NK-92 (cell line): ENCODE data around the gene FAM227A.

Source experiments
- DNase-seq: peaks from one replicate; lab custom pipeline; 2025; ENCODE audit not compliant: unreplicated experiment; lab: John Stamatoyannopoulos, UW

The FAM227A gene

DNA sequence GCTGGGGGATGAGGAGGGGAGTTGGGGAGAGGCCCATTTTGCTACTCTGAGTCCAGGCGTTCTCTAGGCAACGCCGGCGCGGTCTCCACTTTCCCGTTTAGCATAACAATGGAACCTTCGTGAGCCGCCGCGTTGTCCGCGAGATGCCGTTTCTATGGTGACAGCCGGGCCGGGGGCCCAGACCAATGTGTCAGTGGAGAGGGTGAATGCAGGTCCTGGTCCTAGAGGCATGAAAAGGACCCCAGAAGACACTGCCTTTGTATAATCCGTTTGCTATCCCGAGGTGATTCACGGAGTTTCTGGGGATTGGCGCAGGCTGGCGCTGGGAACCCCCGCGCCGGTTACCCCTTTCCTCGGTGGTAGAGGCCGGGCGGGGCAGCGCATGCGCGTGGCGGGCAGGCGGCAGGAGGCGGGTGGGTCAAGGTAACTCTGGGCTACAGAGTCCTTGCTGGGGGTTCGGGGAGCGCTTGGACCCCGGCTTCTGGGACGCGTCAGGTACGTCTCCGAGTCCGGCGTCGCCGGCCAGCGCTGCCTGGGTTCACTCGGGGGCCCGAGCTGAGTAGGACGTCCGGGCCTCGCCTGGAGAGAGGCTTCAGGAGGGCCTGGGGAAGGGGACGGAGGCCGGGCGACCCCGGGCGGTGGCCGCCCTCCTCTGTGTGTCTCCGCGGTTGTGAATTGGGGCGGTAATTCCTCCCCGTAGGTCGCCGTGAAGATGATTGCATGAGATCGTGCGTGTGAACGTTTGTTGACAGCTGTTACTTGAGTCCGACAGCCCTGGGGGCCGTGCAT, at the start of gene FAM227A, which contains the start of gene CBY1:
Gene FAM227A, minus strand, starts transcription at position 137 of the 789 bp plus-strand sequence. CDS start 6,224 bp downstream, outside the sequence.
Gene CBY1, plus strand, starts transcription at position 383 of the 789 bp plus-strand sequence. CDS start 11,417 bp downstream, outside the sequence.
- DNase-seq: no peak

DNA sequence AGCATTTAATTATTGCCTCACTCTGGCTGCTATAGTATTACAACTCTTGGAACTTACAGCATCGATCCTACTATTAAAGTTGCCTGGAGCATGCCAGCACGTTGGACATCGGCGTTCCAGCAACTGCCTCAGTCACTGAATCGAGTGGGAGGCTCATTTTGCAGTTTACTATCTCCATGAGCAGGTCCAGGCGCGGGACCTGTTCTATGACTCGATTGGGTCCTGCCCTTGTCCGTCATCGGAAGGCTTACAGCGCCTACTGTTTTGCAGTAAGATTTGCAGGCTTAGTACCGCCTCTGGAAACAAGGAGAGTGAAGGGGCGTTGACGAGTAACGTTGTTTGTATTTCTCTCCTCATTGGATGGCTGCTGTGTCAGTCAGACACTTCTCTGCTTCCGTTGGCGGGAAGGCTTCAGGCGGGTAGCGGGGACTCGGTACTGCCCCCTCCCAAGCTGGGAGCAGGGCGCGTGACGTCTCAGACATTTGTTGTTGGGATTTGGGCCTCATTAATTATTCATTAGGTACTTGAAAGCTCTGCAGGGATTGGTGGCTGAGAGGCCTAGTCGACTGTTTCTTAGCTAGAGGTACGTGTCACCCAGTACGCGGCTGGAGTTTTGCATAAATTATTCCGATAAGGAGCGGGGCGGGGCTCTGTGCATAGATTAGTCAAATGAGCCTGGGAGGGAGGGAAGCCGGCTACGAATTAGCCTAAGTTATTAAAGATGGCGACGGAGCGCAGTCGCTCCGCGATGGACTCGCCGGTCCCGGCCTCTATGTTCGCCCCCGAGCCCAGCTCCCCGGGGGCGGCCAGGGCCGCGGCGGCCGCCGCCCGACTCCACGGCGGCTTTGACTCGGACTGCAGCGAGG, 49.3 kb upstream of the FAM227A start, which contains the start of gene GTPBP1:
Gene GTPBP1, plus strand, starts transcription at position 710 of the 866 bp plus-strand sequence. Its CDS starts 12 bp downstream, at position 722.
- peak; percentile 89 for DNase-seq

DNA sequence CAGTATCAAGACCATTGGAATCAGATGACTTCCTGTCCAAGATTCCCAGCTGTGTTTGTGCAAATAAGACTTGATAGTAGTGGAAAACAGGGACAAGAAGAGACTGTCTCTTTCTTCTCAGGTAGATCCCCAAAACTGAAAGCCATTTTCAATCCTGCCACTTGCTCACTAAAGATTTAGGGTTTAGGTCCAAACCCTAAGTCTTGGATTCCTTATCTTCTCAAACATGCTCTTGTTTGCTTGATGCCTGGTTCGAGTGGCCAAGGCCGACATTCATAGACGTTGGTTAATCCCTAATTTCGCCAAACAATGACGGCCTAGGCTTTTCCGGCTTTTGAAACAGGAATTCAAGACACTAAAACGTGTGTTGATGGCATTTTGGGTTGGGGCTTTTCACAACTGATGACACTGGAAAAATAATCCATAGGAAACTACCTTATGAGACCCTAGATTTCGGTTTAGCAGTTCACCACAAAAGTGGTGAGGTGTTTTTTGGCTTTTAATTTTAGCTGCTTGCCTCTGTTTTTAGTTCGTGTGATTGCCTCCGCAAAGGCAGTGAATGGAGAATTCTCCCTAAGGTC, 48.6 kb upstream of the FAM227A start:
- no peak for DNase-seq

DNA sequence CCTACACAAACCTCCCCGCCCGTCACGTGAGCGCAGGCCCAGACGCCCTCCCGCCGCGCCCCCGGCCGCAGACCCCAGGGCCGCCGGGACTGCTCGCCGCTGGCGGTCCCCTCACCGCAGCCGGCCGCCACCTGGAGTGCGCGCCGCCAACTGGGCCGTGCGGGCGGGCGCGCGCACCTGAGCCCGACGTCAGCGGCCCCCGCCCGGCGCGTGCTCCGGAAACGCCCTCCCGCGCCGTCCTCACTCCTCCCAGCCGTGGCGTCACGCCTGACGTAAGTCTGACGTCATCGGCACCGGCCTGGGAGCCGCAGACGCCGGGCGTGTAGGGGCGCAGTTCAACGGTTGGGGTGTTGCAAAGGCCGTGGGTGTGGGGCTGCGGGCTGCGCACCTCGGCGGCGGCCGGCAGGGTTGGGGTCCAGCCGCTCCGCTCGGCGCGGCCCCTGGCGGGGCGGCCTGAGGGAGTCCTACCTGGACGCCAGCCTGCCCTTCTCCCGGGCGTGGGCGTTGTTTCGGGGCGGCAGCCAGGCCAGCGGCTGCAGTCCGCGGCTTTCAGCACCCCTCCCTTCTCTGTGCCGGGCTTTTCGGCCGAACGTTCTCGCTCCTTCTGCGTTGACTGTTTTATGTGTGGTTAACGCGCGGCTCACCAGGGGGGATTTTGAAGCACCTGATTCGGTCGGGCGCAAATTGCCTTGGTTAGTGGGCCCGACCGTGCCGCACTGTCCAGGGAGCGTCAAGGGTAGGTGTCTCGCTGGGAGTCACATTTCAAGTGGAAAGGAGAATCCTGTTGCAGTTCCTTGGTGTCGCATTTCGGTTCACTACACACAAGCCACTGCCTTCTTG, 44.8 kb upstream of the FAM227A start, which contains the start of gene JOSD1:
Gene JOSD1, minus strand, starts transcription at position 155 of the 840 bp plus-strand sequence. CDS start 956 bp downstream, outside the sequence.
- DNase-seq: peak; percentile 76

DNA sequence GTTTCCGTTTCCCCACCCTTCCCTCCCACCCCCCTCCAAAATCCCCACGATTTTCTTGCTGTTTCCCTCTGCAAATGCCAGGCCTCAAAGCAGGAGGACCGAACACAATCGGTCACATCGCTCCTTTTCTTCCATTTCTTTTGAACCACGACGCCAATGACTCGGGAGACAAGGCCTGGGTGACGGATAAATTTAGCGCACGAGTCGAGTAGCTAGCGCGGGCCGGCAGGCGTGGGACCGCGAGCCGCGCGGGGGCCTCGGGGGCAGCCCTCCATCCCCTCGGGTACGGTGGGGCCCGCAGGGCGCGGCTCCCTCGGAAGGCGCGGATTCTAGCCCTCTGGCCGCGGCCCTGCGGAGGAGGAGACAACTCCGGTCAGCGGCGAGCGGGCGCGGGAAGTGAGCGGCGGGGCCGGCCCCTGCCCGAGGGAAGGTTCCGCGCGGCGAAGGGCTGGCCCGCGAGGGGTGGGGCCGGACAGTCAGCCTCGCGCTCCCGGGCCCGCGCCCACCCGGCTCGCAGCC, 44.1 kb upstream of the FAM227A start:
- no peak for DNase-seq

DNA sequence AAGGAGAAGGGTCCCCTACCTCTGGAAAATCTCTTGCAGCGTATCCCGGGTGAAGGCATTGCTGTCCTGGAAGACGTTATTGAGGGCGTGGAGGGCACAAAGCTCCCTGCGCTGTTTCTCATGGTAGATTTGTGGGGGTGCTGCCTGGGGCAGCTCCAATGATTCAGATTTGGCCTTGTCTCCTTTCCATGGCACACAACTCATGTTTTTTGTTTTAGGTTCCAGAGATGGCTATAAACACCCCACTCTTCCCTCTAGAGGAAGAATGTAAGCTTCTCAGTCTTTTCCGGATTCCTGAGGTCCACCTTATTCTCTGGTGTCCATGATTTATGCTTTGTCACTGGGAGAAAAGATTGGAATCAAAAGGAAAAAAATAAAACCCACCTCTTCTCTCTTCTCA, 43.6 kb upstream of the FAM227A start:
- DNase-seq: no peak

DNA sequence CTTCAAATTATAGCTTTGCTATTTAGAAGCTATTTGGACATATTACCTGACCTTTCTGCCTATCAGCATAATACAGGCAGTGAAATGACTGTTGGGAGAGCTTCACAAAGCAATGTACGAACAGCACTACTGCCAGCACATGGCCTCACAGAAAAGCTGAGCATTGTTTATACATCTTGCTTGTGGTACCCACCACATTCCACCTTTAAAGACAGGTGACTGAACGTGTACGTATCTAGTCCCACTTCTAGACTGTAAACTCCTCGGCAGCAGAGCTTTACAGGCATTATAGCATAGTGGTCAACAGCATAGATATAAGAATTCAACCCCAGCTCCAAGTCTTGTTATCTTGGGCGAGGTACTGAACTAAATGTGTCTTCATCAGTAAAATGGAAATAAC, 43.0 kb upstream of the FAM227A start:
- no peak for DNase-seq

DNA sequence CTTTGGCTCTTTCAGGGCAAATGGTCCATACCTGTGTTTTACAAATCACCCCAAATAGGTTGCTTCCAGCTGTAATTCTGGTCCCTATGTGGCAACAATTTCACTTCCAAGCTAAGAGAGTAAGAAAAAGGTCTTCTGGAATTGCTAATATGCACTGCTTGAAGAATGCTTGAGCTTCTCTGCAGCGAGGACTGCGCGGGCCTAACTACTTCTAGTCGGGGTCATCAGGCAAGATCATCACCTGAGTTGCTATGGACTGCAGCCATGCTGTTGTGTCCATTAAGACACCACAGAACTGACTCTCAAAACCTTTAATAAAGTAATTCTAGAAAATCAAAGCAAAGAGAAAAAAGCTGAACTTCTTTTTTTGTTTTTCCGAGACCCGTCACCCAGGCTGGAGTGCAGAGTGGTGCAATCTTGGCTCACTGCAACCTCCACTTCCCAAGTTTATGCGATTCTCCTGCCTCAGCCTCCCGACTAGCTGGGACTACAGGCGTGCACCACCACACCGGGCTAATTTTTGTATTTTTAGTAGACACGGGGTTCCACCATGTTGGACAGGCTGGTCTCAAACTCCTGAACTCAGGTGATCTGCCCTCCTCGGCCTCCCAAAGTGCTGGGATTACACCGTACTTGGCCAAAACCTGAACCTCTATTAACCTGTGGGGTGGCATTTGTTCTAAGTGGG, 42.4 kb upstream of the FAM227A start:
- no peak for DNase-seq

DNA sequence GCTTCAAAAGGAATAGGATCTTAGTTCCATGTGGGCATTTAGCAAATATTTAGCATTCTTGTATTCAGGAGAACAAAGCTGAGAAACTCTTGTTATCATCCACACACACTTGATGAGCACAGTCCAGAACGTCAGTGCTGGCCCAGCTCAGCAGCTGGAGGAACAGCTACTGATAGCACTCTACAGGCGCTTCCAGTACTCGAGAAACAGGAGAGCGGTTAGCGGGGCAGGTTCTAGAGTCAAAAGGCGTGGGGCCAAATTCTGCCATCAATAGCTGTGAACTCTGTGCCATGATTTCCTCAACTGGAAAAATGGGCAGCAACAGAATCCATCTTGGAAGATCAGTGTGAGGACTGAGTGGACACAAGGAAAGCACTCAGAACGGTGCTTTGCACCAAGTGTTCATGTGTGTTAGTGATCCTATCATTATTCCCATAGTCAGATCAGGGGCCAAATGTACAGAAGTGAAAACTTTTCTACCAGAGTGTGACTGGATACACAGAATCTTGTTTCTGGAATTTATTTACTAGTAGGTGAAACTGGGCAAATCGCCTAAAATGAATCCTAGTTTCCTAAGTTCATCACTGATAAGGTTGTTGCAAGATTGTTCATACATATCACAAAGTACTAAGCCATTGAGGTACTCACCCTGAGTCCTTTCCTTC, 41.4 kb upstream of the FAM227A start:
- no peak for DNase-seq

DNA sequence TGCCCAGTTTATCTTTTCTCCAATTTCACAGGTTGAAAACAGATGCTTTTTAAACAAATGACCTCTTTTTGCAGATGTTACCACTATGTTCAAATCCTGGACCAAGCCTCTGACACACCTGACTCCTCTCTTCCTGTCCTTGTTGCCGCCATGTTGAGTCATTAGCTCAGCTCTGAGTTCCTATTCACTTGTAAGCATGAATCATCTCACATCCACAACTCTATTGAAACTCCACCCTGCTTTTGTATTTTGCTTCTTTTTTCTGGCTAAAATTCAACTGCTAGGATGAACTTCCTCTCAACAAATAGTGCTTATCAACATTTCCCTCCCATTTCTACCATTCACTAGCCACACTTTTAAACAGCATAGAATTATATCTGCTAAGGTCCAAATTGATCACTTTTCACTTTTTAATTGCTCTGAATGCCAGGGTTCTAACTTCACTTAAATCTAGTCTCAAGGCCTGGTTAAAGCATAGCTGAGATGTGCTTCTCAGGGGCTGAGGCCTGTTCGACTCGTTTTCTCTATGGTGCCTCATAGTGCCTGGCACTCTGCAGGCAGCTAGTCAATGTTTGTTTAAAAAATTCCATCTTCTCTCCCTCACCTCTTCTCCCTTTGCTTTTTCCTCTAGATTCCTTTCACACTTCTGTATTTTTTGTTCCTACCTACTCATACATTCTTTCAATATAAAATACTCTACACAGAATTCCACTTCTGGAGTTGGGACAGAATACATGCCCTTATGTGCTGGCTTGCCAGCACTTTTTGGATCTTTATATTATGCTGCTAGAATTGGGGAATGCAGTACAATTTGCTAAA, 40.6 kb upstream of the FAM227A start:
- DNase-seq: no peak

DNA sequence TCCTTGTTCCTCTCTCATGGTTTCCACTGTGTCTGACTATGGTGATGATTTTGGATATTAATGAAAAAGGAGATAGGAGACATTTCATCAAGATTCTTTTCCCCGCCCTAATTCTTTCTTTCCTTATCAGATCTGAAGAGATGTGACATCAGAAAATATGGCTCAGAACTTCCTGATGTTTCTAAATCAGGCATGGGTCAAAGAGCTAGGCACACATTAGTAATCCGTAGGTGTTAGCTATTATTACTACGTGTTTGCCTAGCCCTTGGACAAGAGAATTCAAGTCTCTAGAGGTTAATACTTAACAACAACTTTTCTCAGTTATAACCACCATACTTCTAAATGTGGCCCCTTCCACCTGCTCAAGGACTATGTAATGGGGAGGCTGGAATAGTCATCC, 38.7 kb upstream of the FAM227A start:
- DNase-seq: no peak

DNA sequence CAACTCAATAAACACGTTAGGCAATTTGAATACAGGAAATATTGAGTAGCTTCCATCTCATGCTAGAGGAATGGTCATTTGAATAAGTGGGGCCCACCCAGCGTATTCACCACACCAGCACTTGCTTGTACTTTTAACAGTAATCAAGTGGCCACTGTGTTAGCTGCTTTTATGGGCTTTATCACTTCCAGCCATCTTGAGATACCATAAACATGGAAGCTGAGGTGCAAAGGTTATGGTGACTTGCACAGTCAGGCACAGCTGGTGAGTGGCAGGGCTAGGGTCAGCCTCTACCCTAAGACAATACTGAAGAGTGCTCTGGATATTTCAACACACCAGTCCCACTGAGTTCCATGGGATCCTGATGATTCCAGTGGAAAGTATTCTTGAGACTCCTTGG, 37.9 kb upstream of the FAM227A start:
- DNase-seq: no peak

DNA sequence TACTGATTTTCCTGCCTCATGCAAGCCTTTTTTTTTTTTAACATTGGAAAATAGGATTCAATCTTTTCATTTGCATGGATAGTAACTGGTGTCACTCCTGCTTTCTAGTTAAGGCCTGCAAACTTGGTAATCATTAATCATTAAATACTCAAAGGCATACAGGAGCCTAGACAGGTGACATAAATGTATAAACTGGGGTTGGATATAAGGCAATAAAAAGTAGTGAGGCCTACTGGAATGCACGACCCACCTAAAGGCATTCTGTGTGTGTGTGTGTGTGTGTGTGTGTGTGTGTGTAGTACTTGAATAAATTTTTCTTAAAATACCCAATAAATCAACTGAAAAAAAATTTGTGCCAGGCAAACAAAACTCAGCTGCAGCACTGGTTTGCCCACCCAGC, 33.5 kb upstream of the FAM227A start:
- DNase-seq: no peak

DNA sequence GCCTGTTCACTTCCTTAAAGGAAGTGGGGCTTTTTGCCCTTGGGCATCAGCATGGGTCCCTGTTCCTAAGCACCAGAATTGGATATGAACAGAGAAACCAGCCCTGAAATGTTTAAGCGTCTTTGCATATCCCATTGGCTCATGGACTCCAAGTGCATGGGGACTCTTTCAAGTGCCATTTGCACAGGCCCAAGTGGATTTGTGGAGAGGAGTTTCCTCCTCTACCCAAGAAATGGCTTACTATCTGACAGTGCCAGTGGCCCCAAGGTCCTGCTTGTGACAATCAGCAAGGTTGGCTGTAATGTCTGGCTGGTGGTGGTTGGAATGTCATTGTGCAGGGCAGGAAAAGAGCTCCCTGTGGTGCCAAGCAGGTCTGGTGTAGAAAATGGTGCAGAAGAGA, 29.6 kb upstream of the FAM227A start:
- no peak for DNase-seq

DNA sequence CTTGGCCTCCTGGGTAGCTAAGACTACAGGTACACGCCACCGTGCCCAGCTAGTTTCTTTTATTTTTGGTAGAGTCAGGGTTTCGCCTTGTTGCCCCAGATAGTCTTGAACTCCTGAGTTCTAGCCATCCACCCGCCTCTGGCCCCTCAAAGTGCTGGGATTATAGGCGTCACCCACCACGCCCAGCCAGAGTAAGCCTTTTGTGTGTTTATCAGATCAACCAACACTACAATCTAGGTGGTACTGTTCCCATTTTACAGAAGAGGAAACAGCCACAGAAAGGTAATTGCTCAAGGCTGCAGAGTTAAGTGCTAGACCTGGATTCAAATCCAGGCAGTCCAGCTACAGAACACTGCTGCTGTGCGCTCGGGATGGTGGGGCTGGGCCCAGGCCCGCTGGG, 28.7 kb upstream of the FAM227A start:
- DNase-seq: no peak

DNA sequence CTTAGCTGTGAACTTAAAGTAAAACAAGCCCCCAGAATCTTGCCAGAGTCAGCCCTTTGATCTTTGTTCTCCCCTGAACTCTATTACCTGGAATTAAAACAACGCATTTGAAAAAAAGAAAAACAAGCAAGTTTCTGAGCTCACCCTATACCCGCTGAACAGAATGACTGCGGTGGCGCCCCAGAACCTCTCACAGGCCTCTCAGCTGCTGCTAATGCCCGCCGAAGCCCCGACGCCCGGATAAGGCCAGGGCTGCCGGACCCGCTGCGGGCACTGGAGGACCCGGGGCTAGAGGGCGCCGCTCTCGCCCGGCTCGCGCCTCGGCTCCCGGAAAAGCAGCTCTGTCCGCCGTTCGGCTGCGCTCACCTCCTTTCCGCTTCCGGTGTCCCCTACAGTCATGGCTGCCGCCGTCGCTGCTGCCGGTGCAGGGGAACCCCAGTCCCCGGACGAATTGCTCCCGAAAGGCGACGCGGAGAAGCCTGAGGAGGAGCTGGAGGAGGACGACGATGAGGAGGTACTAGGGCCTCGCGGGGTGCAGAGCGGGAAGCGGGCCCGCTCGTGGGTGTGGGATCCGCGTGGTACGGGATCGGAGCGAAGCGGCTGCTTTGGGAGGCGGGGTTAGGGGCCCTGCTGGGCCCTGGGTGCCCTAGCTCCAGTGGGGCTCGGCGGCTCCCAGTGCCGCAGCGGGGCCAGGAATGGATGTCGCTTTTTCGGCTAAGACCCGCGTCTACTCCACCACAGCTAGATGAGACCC, 25.6 kb upstream of the FAM227A start, which contains the start of gene TOMM22:
Gene TOMM22, plus strand, starts transcription at position 376 of the 754 bp plus-strand sequence. Its CDS starts 22 bp downstream, at position 398.
- DNase-seq: no peak

DNA sequence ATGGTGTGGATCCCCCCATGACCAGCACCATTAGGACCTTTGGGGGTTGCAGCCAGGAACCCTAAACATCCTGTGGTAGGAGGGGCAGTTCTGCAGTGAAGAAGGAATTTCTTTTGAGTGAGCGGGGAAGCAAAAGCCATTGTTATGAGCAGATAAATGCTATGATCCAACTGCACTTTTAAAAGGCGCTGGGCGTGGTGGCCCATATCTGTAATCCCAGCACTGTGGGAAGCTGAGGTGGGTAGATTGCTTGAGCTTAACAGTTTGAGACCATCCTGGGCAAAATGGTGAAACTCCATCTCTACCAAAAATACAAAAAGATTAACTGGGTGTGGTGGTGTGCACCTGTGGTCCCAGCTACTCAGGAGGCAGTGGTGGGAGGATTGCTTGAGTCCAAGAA, 19.6 kb upstream of the FAM227A start:
- DNase-seq: no peak
